Measurements from ENCODE around the gene EEFSEC. TPM values are rescaled to one million over a fixed set of nuclear protein-coding genes. Genes with fewer than 3 reads are reported as not detected.

EEFSEC gene
- total RNA-seq, 1 donor from 2014 or later = 2.6 TPM

GRCh38 chr3:128222796-128223385, 69.6 kb downstream of the EEFSEC start:
- no peak overlapping the region for H3K9ac ChIP-seq (ENCODE audit: low read depth in 1 of 3, low read length in 3 of 3)

GRCh38 chr3:128226186-128226725, 73.0 kb downstream of the EEFSEC start:
- Histone ChIP-seq H3K4me1 (ENCODE audit: control insufficient read depth in 3 of 3, insufficient read depth in 3 of 3, low read length in 3 of 3) (peaks cover 0 to 4% (median 0%) of the 10 kb centered on the region in 3 donors), H3K4me3 (ENCODE audit: low read length in 3 of 3) (no peak overlapping the region), H3K9ac (ENCODE audit: low read depth in 1 of 3, low read length in 3 of 3) (no peak overlapping the region), H3K27me3 (ENCODE audit: control insufficient read depth in 3 of 3, insufficient read depth in 3 of 3, low read length in 3 of 3) (no peaks in the 10 kb centered on the region), H3K27ac (ENCODE audit: low read depth, low read length) (no peak overlapping the region), H3K36me3 (ENCODE audit: control insufficient read depth in 3 of 3, insufficient read depth in 3 of 3, low read length in 3 of 3) (no peaks in the 10 kb centered on the region), H3K9me3 (ENCODE audit: control insufficient read depth in 3 of 3, low read length in 3 of 3) (peaks cover 0 to 3% (median 0%) of the 10 kb centered on the region in 3 donors)

More at GRCh38 chr3:128222796-128223385, 69.6 kb downstream of the EEFSEC start:
- H3K27me3 ChIP-seq (ENCODE audit: control insufficient read depth in 3 of 3, insufficient read depth in 3 of 3, low read length in 3 of 3) = no peaks in the 10 kb centered on the region
- H3K4me1 ChIP-seq (ENCODE audit: control insufficient read depth in 3 of 3, insufficient read depth in 3 of 3, low read length in 3 of 3) = peaks cover 0 to 6% (median 0%) of the 10 kb centered on the region in 3 donors
- no peak overlapping the region for H3K4me3 ChIP-seq (ENCODE audit: low read length in 3 of 3)
- H3K36me3 ChIP-seq (ENCODE audit: control insufficient read depth in 3 of 3, insufficient read depth in 3 of 3, low read length in 3 of 3) = peaks cover 0 to 4% (median 4%) of the 10 kb centered on the region in 3 donors
- no peak overlapping the region for H3K27ac ChIP-seq (ENCODE audit: low read depth, low read length)
- H3K9me3 ChIP-seq (ENCODE audit: control insufficient read depth in 3 of 3, low read length in 3 of 3) = peaks cover 0 to 3% (median 0%) of the 10 kb centered on the region in 3 donors

- Histone ChIP-seq H3K27me3 (ENCODE audit: control insufficient read depth in 3 of 3, insufficient read depth in 3 of 3, low read length in 3 of 3) (no peaks in the 10 kb centered on the region), H3K9ac (ENCODE audit: low read depth in 1 of 3, low read length in 3 of 3) (no peak overlapping the region), H3K4me1 (ENCODE audit: control insufficient read depth in 3 of 3, insufficient read depth in 3 of 3, low read length in 3 of 3) (peaks cover 0 to 8% (median 0%) of the 10 kb centered on the region in 3 donors), H3K27ac (ENCODE audit: low read depth, low read length) (no peak overlapping the region), H3K4me3 (ENCODE audit: low read length in 3 of 3) (no peak overlapping the region), H3K9me3 (ENCODE audit: control insufficient read depth in 3 of 3, low read length in 3 of 3) (peaks cover 0 to 3% (median 0%) of the 10 kb centered on the region in 3 donors), H3K36me3 (ENCODE audit: control insufficient read depth in 3 of 3, insufficient read depth in 3 of 3, low read length in 3 of 3) (no peaks in the 10 kb centered on the region)
Measured at GRCh38 chr3:128226795-128227395, 73.6 kb downstream of the EEFSEC start.

GRCh38 chr3:128227507-128227906, 74.2 kb downstream of the EEFSEC start:
- H3K4me3 ChIP-seq (ENCODE audit: low read length in 3 of 3) = no peak overlapping the region
- H3K27me3 ChIP-seq (ENCODE audit: control insufficient read depth in 3 of 3, insufficient read depth in 3 of 3, low read length in 3 of 3) = no peaks in the 10 kb centered on the region
- peaks cover 0 to 8% (median 0%) of the 10 kb centered on the region in 3 donors for H3K4me1 ChIP-seq (ENCODE audit: control insufficient read depth in 3 of 3, insufficient read depth in 3 of 3, low read length in 3 of 3)
- H3K9me3 ChIP-seq (ENCODE audit: control insufficient read depth in 3 of 3, low read length in 3 of 3) = peaks cover 0 to 3% (median 0%) of the 10 kb centered on the region in 3 donors
- no peak overlapping the region for H3K27ac ChIP-seq (ENCODE audit: low read depth, low read length)
- H3K36me3 ChIP-seq (ENCODE audit: control insufficient read depth in 3 of 3, insufficient read depth in 3 of 3, low read length in 3 of 3) = no peaks in the 10 kb centered on the region
- no peak overlapping the region for H3K9ac ChIP-seq (ENCODE audit: low read depth in 1 of 3, low read length in 3 of 3)

- no peaks in the 10 kb centered on the region for H3K27me3 ChIP-seq (ENCODE audit: control insufficient read depth in 3 of 3, insufficient read depth in 3 of 3, low read length in 3 of 3)
- no peak overlapping the region for H3K9ac ChIP-seq (ENCODE audit: low read depth in 1 of 3, low read length in 3 of 3)
- peaks cover 0 to 8% (median 4%) of the 10 kb centered on the region in 3 donors for H3K4me1 ChIP-seq (ENCODE audit: control insufficient read depth in 3 of 3, insufficient read depth in 3 of 3, low read length in 3 of 3)
- no peaks in the 10 kb centered on the region for H3K9me3 ChIP-seq (ENCODE audit: control insufficient read depth in 3 of 3, low read length in 3 of 3)
- H3K27ac ChIP-seq (ENCODE audit: low read depth, low read length) = no peak overlapping the region
- no peak overlapping the region for H3K4me3 ChIP-seq (ENCODE audit: low read length in 3 of 3)
- H3K36me3 ChIP-seq (ENCODE audit: control insufficient read depth in 3 of 3, insufficient read depth in 3 of 3, low read length in 3 of 3) = no peaks in the 10 kb centered on the region
Measured at GRCh38 chr3:128228366-128228910, 75.2 kb downstream of the EEFSEC start.

DNA sequence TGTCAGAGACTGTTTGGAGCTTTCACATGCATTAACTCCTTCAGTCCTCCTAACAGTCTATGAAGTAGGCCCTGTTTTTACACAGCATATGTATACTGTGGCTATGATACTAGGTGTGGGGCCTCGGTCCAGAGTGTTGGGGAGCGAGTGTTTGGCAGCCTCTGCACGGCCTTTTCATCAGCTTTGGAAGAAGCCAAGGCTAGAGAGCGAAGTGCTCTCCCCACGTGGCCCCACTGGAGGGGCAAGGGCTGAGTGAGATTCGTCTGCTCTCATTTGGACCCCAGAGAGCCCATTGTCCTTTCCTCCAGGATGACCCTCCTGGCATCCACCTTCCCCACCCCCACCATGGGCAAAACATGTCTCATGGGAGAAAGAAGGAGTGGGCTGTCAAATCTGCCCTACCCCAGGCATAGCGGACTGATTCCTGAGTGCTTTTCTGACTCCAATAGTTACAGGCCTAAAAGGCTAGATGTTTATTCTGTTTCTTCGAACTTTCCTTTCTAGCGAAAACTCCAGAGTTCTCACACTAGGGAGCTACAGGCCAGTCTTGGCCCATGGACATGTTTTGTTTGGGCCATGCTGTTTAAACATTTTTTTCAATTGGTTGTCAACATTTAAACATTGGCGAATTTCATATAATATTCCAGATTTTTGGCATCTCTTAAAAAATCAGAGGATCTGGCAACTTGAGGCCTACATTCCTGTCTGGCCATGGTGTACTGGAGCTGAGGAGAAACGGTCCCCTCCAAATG, 76.0 kb downstream of the EEFSEC start:
- Histone ChIP-seq H3K4me1 (ENCODE audit: control insufficient read depth in 3 of 3, insufficient read depth in 3 of 3, low read length in 3 of 3) (peaks cover 0 to 8% (median 4%) of the 10 kb centered on the region in 3 donors), H3K36me3 (ENCODE audit: control insufficient read depth in 3 of 3, insufficient read depth in 3 of 3, low read length in 3 of 3) (no peaks in the 10 kb centered on the region), H3K9me3 (ENCODE audit: control insufficient read depth in 3 of 3, low read length in 3 of 3) (no peaks in the 10 kb centered on the region), H3K4me3 (ENCODE audit: low read length in 3 of 3) (no peak overlapping the region), H3K9ac (ENCODE audit: low read depth in 1 of 3, low read length in 3 of 3) (no peak overlapping the region), H3K27ac (ENCODE audit: low read depth, low read length) (no peak overlapping the region), H3K27me3 (ENCODE audit: control insufficient read depth in 3 of 3, insufficient read depth in 3 of 3, low read length in 3 of 3) (no peaks in the 10 kb centered on the region)

GRCh38 chr3:128231606-128232005, 78.3 kb downstream of the EEFSEC start:
- no peaks in the 10 kb centered on the region for H3K9me3 ChIP-seq (ENCODE audit: control insufficient read depth in 3 of 3, low read length in 3 of 3)
- H3K27me3 ChIP-seq (ENCODE audit: control insufficient read depth in 3 of 3, insufficient read depth in 3 of 3, low read length in 3 of 3) = no peaks in the 10 kb centered on the region
- H3K27ac ChIP-seq (ENCODE audit: low read depth, low read length) = no peak overlapping the region
- peaks cover 0 to 8% (median 4%) of the 10 kb centered on the region in 3 donors for H3K4me1 ChIP-seq (ENCODE audit: control insufficient read depth in 3 of 3, insufficient read depth in 3 of 3, low read length in 3 of 3)
- no peak overlapping the region for H3K4me3 ChIP-seq (ENCODE audit: low read length in 3 of 3)
- H3K36me3 ChIP-seq (ENCODE audit: control insufficient read depth in 3 of 3, insufficient read depth in 3 of 3, low read length in 3 of 3) = no peaks in the 10 kb centered on the region
- H3K9ac ChIP-seq (ENCODE audit: low read depth in 1 of 3, low read length in 3 of 3) = peak overlapping the region in 1 of 3 donors; percentile 28

GRCh38 chr3:128232376-128233178, 79.3 kb downstream of the EEFSEC start:
- peaks cover 0 to 8% (median 6%) of the 10 kb centered on the region in 3 donors for H3K4me1 ChIP-seq (ENCODE audit: control insufficient read depth in 3 of 3, insufficient read depth in 3 of 3, low read length in 3 of 3)
- H3K27ac ChIP-seq (ENCODE audit: low read depth, low read length) = no peak overlapping the region
- H3K36me3 ChIP-seq (ENCODE audit: control insufficient read depth in 3 of 3, insufficient read depth in 3 of 3, low read length in 3 of 3) = no peaks in the 10 kb centered on the region
- H3K9ac ChIP-seq (ENCODE audit: low read depth in 1 of 3, low read length in 3 of 3) = peak overlapping the region in 1 of 3 donors; percentile 47
- H3K9me3 ChIP-seq (ENCODE audit: control insufficient read depth in 3 of 3, low read length in 3 of 3) = no peaks in the 10 kb centered on the region
- no peak overlapping the region for H3K4me3 ChIP-seq (ENCODE audit: low read length in 3 of 3)
- no peaks in the 10 kb centered on the region for H3K27me3 ChIP-seq (ENCODE audit: control insufficient read depth in 3 of 3, insufficient read depth in 3 of 3, low read length in 3 of 3)

DNA sequence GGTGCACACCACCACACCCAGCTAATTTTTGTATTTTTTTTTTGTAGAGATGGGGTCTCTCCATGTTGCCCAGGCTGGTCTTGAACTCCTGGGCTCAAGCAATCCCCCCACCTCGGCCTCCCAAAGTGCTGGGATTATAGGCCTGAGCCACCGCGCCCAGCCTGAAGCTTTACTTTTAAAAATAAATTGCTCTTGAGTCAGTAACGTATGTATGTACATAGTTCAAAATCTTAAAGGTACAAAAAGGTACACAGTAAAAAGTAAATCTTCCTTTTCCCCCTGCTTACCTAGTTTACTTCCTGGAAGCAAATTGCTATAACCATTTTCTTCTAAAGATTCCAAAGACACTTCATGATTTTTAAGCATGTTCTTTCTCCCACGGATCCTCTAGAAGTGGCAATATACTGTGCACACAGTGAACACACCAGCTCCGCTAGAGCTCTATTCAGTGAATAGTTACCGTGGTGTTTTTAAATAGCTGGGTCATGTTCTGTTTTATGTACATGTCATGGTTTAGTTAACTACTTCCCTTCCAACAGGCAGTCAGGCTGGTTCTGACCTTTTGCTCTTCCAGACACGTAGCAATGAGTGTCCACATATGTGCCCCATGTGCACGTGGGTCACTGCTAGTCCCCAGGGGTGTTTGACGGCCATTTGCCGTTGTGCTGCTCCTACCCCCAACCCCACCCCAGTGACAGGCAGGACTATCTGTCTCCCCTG, 82.1 kb downstream of the EEFSEC start:
- no peak overlapping the region for H3K4me3 ChIP-seq (ENCODE audit: low read length in 3 of 3)
- H3K27ac ChIP-seq (ENCODE audit: low read depth, low read length) = no peak overlapping the region
- H3K9me3 ChIP-seq (ENCODE audit: control insufficient read depth in 3 of 3, low read length in 3 of 3) = no peaks in the 10 kb centered on the region
- peaks cover 0 to 15% (median 4%) of the 10 kb centered on the region in 3 donors for H3K4me1 ChIP-seq (ENCODE audit: control insufficient read depth in 3 of 3, insufficient read depth in 3 of 3, low read length in 3 of 3)
- no peak overlapping the region for H3K9ac ChIP-seq (ENCODE audit: low read depth in 1 of 3, low read length in 3 of 3)
- no peaks in the 10 kb centered on the region for H3K36me3 ChIP-seq (ENCODE audit: control insufficient read depth in 3 of 3, insufficient read depth in 3 of 3, low read length in 3 of 3)
- H3K27me3 ChIP-seq (ENCODE audit: control insufficient read depth in 3 of 3, insufficient read depth in 3 of 3, low read length in 3 of 3) = no peaks in the 10 kb centered on the region

Data from skeletal muscle tissue (tissue), 4 donors.